Measurements from ENCODE around the gene SLC35A3.

SLC35A3 gene

DNA sequence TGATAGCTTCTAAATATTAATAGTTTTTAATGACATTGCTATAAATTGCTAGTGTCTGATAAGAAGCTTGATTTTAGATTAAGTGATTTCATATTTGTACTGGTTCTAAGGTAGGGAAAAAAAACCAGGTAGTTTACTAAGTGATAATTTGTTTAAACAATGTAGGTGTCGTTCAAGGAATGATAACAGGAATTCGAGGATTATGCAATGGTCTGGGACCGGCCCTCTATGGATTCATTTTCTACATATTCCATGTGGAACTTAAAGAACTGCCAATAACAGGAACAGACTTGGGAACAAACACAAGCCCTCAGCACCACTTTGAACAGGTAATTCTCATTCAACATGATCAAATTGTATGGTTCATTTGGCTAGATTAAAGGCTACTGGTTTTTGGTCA lies 110.5 kb downstream of the SLC35A3 start:
- no peaks in the 10 kb centered on the region for H3K4me1 ChIP-seq (ENCODE audit: insufficient read depth, low read length, poor library complexity, severe bottlenecking)
- H3K9me2 ChIP-seq (replicated peaks; ENCODE audit: low read depth, low read length), result no peaks in the 10 kb centered on the region
- H4K20me1 ChIP-seq (ENCODE audit: insufficient read depth, low read length, poor library complexity, severe bottlenecking), result no peaks in the 10 kb centered on the region
- H3K27me3 ChIP-seq (ENCODE audit: insufficient read depth, low read length, poor library complexity, severe bottlenecking), result no peaks in the 10 kb centered on the region
- no peaks in the 10 kb centered on the region; the same call in 1 of the 2 replicates for H3F3A ChIP-seq (ENCODE audit: low read depth)
- TF ChIP-seq EZH2phosphoT487 (IDR thresholded peaks at IDR 0.05; ENCODE audit: borderline replicate concordance) (no peak), CTCF (conservative IDR thresholded peaks at IDR 0.05; ENCODE audit: low read length) (no peak)
- no peak overlapping the region for H2AFZ ChIP-seq (ENCODE audit: low read length)
- H3K9me3 ChIP-seq (ENCODE audit: insufficient read depth, low read depth, low read length), result no peaks in the 10 kb centered on the region
- H3K79me2 ChIP-seq (ENCODE audit: insufficient read depth, low read length), result no peaks in the 10 kb centered on the region
- H3K4me2 ChIP-seq (ENCODE audit: low read depth, low read length, poor library complexity, severe bottlenecking), result no peak overlapping the region
- H3K36me3 ChIP-seq (ENCODE audit: insufficient read depth, low read length), result peaks cover 85% of the 10 kb centered on the region
- H3K9ac ChIP-seq (ENCODE audit: low read depth, low read length, poor library complexity, severe bottlenecking), result no peak overlapping the region
- no peak overlapping the region for H3K4me3 ChIP-seq (ENCODE audit: low read length, poor library complexity, severe bottlenecking)
